HTERT RPE-1 (cell line): Measurements from ENCODE around the gene SAMHD1.
"Not testable (repeated sequence)": the region's sequence is repeated elsewhere in the genome, so short reads cannot be mapped to it uniquely, and the experiment has no call there.

Source experiments
- in situ Hi-C: fragments of 300-500 bp; cut with MboI; formaldehyde crosslinking; loops from 4 replicates; pipeline ENCODE4 v1.14.3; 2020; ENCODE audit warnings: low sequenced_read_pairs

Gene SAMHD1

DNA sequence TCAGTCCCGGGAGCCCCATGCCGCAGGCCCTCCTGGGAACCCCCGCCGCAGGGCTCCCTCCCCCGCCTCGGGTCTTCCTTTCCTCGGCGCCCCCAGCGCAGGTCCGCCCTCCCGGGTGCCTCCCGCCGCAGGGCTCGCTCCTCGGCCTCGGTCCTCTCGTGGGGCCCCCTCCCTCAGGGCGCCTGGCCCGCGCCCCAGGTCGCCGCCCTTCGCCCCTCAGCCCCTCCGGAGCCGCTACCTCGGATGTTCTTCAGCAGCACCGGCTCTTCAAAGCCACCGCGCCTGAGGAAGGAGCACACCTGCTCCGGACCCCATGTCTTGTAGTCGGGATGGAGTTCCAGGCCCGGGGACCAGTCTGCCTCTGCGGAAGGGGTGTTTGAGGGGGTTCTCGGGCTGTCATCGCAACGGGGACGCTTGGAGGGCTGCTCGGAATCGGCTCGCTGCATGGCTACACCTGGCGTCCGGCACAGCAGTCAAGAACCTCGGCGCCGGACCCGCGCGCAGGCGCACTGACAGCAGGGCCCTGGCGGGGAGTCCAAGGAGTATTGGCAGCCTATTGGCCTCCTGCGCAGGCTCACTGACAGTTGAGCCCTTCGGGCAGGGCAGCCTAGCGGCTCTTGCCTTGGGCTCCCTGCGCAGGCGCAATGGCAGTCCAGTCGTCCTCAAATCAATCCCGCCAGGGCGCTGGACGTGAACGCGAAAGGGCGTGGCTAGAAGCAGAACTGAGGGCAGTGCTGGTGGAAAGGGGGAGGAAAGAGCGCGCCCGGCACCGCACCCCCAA is at the start of gene SAMHD1:
Gene SAMHD1 (minus strand): TSS at position 511 of the 781 bp plus-strand sequence. CDS start 65 bp downstream, at position 446.
- in situ Hi-C loops, result no loop called here

DNA sequence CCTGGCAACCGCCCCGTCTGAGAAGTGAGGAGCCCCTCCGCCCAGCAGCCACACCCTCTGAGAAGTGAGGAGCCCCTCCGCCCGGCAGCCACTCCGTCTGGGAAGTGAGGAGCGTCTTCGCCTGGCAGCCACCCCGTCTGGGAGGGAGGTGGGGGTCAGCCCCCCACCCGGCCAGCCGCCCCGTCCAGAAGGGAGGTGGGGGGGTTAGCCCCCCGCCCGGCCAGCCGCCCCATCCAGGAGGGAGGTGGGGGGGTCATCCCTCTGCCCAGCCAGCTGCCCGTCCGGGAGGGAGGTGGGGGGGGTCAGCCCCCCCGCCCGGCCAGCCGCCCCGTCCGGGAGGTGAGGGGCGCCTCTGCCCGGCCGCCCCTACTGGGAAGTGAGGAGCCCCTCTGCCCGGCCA is 48.7 kb upstream of the SAMHD1 start:
- in situ Hi-C loops, result not testable (repeated sequence)

DNA sequence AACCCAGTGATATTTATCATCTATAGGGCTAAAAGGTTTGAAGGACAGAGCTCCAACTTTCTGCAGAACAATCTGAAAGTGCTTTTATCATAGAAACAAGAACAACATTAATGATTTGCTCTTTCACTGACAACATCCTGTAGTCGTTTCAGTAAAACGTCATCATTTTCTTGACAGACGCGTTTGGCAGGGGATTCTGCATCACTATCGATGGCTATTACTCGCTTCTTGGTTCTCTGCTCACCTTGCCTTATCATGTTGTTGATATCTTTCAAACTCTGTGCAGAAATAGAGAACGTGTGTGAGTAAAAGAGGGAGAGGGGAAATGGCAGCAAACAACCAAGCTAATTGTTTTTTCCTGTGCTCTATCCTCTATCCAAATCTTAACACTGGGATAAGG is 47.1 kb upstream of the SAMHD1 start:
- in situ Hi-C loops, result no loop called here

DNA sequence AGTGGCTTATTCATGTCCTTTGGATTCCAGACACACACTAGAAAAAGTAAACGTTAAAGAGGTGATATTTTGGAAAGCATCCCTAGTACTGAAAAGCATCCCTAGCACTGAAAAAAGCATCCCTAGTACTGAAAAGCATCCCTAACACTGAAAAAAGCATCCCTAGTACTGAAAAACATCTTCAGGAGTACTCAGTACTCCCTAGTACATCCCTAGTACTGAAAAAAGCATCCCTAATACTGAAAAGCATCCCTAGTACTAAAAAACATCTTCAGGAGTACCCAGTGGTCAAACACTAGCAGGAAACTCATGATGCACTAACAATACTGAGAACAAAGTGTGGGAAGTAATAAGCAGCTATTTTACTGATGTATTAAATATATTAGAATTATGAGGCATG is 45.6 kb upstream of the SAMHD1 start:
- in situ Hi-C loops, result no loop called here

DNA sequence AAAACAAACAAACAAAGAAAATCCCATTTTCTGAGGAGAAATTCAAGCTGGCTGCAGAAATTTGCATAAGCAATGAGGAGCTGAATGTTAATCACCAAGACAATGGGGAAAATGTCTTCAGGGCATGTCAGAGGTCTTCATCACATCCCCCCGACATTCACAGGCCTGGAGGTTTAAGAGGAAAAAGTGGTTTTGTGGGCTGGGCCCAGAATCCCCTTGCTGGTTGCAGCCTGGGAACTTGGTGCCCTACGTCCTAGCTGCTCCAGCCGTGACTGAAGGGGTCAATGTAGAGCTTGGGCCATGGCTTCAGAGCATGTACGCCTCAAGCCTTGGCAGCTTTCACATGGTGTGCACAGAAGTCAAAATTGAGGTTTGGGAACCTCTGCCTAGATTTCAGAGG is 42.7 kb upstream of the SAMHD1 start:
- in situ Hi-C loops, result not testable (repeated sequence)

DNA sequence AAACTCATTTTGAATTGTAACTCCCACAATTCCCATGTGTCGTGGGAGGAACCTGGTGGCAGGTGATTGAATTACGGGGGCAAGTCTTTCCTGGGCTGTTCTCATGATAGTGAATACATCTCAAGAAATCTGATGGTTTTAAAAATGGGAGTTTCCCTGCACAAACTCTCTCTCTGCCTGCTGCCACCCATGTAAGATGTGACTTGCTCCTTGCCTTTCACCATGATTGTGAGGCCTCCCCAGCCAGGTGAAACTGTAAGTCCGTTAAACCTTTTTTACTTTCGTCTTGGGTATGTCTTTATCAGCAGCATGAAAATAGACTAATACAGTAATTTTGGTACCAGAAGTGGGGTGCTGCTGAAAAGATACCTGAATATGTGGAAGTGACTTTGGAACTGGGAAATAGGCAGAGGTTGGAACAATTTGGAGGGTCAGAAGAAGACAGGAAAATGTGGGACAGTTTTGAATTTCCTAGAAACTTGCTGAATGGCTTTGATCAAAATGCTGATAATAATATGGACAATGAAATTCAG is 41.4 kb upstream of the SAMHD1 start:
- in situ Hi-C loops, result no loop called here

DNA sequence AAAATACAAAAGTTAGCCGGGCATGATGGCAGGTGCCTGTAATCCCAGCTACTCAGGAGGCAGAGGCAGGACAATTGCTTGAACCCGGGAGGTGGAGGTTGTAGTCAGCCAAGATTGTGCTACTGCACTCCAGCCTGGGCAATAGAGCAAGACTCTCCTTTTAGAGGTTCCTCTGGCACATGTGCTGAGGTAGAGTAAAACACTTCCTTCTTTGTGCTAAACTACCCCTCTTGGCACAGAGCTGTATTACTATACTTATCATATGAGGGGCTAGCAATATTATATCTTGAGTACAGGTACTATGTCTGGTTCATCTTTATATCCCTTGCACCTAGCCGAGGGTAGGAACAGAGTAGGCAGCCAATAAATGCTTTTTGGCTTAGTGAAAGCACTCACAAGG is 40.2 kb upstream of the SAMHD1 start:
- in situ Hi-C loops, result no loop called here

DNA sequence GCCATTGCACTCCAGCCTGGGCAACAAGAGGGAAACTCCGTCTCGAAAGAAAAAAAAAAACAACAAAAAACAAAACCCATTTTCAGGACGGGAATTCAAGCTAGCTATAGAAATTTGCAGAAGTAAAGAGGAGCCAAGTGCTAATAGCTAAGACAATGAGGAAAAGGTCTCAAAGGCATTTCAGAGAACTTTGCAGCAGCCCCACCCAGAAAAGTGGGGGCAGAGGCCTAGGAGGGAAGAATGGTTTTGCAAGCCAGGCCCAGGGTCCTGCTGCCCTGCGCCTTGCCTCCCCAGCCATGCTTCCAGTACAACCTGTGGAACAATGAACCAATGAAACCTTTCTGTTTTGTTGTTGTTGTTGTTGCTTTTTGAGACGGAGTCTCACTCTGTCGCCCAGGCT is 38.3 kb upstream of the SAMHD1 start:
- in situ Hi-C loops, result no loop called here

DNA sequence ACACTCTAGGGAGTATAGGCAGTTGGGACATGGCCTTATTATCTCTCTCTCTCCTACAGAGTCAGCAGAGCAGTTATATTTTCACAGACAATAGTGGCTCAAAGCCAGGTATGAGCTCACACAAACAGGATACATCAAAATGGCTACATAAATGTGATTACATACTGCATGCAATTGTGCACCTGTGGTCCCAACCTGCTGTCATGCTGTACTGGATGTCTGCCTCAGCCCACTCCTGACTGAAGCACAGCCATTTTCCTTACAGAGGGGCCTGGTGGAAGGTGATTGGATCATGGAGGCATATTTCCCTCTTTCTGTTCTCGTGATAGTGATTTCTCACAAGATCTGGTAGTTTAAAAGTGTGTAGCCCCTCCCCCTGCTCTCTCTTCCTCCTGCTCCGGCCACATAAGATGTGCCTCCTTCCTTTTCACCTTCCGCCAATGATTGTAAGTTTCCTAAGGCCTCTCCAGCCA is 37.0 kb upstream of the SAMHD1 start:
- in situ Hi-C loops, result no loop called here

DNA sequence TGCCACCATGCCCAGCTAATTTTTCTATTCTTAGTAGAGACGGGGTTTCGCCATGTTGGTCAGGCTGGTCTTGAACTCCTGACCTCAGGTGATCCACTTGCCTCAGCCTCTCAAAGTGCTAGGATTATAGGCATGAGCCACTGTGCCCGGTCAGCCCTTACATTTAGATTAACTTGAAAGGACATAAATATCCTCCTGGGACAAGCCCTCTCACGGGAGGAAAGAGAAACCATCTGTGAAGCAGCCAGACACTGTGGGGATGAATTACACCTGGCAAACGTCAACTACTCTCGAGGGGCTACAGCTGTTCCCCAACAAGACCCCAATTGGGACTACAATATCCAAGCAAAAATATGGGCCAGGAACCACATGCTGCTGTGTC is 32.7 kb upstream of the SAMHD1 start:
- in situ Hi-C loops, result no loop called here

DNA sequence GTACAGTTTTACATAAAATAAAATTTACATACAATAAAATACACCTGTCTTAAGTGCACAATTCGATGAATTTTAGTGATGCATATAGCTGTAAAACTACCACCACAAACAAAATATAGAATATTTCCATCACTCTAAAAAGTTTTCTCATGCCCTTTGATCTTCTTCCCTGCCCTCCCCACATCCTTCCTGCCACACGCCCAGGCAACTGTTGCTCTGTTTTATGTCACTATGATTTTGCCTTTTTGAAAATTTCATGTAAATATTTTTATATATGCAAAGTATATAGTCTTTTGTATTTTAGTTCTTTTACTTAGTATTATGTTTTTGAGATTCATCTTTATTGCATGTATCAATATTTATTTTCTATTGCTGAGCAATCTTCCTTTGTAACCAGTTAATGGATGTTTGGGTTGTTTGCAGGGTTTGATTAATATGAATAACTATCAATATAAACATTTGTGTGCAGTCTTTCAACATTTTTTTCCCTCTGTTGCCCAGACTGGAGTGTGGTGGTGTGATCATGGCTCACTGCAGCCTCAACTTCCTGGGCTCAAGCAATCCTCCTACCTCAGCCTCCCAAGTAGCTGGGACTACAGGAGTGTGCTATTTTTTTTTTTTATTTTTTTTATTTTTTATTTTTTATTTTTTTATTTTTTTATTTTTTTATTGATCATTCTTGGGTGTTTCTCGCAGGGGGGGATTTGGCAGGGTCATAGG is 23.8 kb upstream of the SAMHD1 start:
- in situ Hi-C loops, result no loop called here

DNA sequence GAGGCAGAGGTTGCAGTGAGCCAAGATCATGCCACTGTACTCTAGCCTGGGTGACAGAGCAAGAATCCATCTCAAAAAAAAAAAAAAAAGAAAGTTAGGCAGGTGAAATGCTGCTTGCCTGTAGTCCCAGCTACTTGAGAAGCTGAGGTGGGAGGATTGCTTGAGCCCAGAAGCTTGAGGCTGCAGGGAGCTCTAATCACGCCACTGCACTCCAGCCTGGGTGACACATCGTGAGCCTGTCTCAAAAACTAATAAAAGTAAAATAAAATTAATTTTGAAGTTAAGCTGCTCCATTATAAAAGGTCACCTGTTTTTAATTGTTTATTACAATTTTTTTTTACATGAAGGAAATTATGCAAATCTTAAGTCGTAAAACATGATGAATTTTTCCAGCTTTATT is 23.2 kb upstream of the SAMHD1 start:
- in situ Hi-C loops, result no loop called here

DNA sequence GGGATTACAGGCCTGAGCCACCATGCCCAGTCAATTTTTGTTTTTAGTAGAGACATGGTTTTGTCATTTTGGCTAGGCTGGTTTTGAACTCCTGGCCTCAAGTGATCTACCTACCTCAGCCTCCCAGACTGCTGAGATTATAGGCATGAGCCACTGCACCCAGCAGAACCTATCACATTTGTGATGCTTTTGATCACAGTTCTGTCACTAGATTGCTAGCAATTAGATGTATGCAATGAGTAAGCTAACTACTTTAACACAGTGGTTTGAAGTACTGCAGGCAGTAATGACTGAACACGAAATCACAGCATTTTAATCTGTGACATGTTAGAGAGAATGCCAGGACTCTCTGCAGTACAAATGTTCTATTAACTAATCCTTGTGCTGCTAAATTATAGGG is 19.6 kb upstream of the SAMHD1 start:
- in situ Hi-C loops, result no loop called here

DNA sequence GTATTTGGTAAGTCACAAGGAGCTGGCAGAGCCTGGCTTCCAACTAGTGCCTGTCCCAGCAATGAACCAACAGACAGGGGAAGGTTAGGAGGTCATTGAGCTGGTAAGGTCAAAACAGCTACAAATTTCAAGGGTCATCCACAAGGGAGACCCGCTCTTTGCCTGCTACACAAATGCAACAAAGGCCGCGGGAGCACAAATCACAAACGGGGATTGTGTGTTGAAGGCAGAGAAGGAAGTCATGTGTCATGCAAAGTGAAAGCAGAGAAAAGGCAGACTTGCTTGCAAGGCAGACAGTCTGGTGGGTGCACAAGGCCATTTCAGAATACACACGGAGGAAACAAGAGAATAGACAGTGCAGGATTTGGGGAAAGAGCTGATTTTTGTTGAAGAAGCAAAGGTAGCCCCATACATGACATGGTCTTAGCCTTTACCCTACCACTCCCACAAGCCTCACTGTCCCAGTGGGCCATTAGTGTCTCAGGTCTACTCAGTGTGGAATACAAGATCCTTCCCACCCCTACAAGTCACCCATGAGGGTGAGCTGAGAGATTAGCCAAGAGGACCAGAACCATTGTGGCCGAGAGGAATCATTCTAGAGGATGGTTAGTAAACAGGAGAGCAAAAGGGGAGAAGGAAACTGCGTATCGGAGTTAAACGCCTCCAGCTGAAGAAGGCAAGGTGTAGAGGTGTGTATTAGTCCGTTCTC is 18.1 kb upstream of the SAMHD1 start:
- in situ Hi-C loops, result no loop called here

DNA sequence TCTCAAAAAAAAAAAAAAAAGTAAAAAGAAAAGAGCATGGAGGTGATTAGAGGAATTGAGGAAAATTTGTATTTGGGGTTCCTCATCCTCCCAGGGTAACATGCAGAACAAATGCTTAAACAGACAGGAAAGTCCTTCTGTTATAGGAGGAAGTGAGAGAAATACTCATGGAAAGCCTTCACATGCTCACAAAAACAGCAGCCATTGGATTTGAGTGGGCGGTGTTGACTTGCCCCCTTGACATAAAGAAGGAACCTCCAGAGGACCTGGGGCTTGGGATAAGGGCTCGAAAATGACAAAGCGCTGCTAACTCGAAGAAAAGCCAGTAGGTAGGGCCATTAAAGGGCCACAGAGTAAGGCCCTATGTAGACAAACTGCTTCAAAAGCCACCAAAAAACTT is 17.5 kb upstream of the SAMHD1 start:
- in situ Hi-C loops, result no loop called here

DNA sequence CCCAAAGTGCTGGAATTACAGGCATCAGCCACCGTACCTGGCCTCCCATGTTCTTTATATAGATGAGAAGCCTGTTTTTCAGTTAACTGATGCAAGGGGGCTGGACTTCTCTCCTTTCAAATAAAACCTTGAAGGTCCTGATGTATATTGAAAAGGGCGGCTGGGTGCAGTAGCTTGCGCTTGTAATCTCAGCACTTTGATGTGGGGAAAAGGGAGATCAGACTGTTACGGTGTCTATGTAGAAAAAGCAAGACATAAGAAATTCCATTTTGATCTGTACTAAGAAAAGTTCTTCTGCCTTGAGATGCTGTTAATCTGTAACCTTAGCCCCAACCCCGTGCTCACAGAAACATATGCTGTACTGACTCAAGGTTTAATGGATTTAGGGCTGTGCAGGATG is 16.1 kb upstream of the SAMHD1 start:
- in situ Hi-C loops, result no loop called here

DNA sequence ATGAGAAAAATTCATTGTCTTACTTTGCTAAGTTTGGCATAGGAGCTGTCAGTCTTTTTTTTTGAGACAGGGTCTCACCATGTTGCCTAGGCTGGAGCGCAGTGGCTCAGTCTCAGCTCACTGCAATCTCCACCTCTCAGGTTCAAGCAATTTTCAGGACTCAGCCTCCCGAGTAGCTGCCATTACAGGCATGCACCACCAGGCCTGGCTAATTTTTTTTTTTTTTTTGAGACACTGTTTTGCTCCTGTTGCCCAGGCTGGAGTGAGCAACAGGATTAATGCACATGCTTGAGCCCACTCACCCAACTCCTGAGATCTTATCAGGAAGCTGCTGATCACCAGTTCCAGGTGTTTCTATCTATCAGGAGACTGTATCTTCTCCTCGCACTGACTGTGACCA is 15.5 kb upstream of the SAMHD1 start:
- in situ Hi-C loops, result not testable (repeated sequence)

DNA sequence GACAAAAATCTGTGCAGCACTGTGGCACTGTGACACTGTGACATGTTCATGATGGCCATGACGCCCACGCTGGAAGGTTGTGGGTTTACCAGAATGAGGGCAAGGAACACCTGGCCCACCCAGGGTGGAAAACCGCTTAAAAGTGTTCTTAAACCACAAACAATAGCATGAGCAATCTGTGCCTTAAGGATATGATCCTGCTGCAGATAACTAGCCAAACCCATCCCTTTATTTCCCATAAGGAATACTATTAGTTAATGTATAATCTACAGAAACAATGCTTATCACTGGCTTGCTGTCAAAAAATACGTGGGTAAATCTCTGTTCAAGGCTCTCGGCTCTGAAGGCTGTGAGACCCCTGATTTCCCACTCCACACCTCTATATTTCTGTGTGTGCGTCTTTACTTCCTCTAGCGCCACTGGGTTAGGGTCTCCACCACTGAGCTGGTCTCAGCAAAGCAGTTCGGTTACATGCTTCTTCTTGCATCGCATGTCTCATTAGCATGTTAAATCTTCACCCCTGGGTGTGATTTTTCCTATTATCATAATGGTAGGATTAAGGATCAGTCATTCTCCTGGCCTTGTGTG is 10.9 kb upstream of the SAMHD1 start:
- in situ Hi-C loops, result not testable (repeated sequence)

DNA sequence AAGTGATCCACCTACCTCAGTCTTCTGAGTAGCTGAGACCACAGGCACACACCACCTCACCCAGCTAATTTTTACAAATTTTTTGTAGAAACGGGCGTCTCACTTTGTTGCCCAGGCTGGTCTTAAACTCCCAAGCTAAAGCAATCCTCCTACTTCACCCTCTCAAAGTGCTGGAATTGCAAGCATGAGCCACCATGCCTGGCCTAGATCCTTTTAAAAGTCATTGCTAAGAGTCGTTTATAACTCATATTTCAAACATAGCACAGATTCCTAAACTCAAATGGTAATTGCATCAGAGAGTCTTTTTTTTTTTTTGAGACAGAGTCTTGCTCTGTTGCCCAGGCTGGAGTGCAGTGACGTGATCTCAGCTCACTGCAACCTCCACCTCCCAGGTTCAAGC is 7.7 kb upstream of the SAMHD1 start:
- in situ Hi-C loops, result no loop called here

DNA sequence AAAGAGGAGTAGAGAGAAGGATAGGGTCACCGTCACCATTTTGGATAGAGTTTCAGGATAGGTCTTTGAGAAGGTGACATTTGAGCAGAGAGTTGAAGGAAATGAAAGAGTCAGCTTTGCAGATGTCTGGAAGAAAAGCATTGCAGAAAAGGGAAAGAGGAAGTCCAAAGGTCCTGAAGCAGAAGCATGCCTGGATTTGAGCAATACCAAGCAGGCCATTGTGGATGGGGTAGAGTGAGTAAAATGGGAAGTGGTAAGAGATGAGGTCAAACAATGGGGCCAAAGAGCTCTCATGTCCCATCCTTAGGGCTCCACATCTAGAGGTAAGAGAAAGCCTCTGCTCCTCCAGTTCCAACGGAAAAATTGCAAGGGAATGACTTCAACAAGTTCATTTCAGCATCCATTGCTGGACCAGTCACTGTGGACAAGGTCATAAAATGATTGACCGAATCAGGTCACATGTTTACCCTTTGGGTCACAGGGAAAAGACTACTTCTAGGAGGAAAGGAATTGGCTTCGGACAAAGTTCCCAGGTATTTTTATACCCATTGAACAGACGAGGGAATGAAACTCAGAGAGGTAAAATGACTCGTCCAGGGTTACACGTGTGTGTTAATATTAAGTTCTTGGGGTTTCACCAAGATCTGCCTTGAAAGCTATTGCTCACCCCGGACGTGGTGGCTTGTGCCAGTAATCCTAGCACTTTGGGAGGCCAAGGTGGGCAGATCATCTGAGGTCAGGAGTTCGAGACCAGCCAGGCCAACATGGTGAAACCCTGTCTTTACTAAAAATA is 6.6 kb upstream of the SAMHD1 start:
- in situ Hi-C loops, result no loop called here
